Motor neuron (in vitro differentiated cells): ENCODE results near the gene WNT9B. TPM values are rescaled to one million over a fixed set of nuclear protein-coding genes. Genes with fewer than 3 reads are reported as not detected.

ENCODE experiments used
- ATAC-seq, 8 experiments: fragments of 200-7000 bp; cut with Tn5 transposase; replicated peaks in 6 of 8; 2 replicates each; pipeline ENCODE4 v1.8.0; 2021; ENCODE audit warnings: mild to moderate bottlenecking in 8 of 8, moderate library complexity in 8 of 8
- H3K27ac ChIP-seq, 2 donors: fragments of 250-450 bp; sonication (Bioruptor Pico); 2 replicates each; pipeline ENCODE4 v1.9.0; 2021; ENCODE audit warnings: antibody characterized with exemption in 2 of 2, mild to moderate bottlenecking in 2 of 2, moderate library complexity in 1 of 2
- H3K4me1 ChIP-seq, 2 donors: fragments of 250-450 bp; sonication (Bioruptor Pico); replicated peaks in 1 of 2; 2 replicates each; pipeline ENCODE4 v1.6.1; 2021; ENCODE audit warnings: antibody characterized with exemption in 2 of 2, mild to moderate bottlenecking in 2 of 2, moderate library complexity in 1 of 2
- H3K4me3 ChIP-seq, 5 donors: fragments of 250-450 bp; sonication (Bioruptor Pico); 2 replicates each; pipeline ENCODE4 v1.9.0; 2021; ENCODE audit warnings: antibody characterized with exemption in 5 of 5, mild to moderate bottlenecking in 5 of 5, moderate library complexity in 4 of 5
- WGBS, 10 experiments: fragments of 450-650 bp; shearing (Covaris generic); methylation state at CpG; one replicate each; pipeline ENCODE4 v1.0.0; 2022; 5-methylcytosine and 5-hydroxymethylcytosine counted together
- in situ Hi-C, 9 experiments: fragments of 400-800 bp; cut with MboI; loops; one replicate each; pipeline ENCODE4 v1.15.0; 2021; ENCODE audit warnings: low sequenced_read_pairs in 9 of 9, low pct_unique_long_range_greater_than_20kb in 2 of 9; ENCODE audit not compliant: unreplicated experiment in 9 of 9
- total RNA-seq, 8 experiments: library from RNA; unstranded; fragments of 300-600 nt; gene quantifications; 2 replicates each; pipeline versions ENCODE4 v1.2.3 to v1.2.4, GENCODE V29; 2022

Gene WNT9B
- total RNA-seq, 8 experiments from 2014 or later: 0.14 to 1.4 (median 0.29) TPM; not detected in 2

GRCh38 chr17:46868689-46869187 is 17.4 kb downstream of the WNT9B start:
- Histone ChIP-seq H3K27ac (no peak overlapping the region), H3K4me3 (no peak overlapping the region), H3K4me1 (no peaks in the 10 kb centered on the region)
- peak in 4 of 8 experiments; percentile 17 to 79 (median 48) for ATAC-seq
- in situ Hi-C loops: no loop called here
- WGBS, 10 experiments: 8 to 83% (median 65%) methylated on average over 1 to 4 of the region's 6 CpGs; no CpG with 5 or more reads in 2 of the 10 experiments

DNA sequence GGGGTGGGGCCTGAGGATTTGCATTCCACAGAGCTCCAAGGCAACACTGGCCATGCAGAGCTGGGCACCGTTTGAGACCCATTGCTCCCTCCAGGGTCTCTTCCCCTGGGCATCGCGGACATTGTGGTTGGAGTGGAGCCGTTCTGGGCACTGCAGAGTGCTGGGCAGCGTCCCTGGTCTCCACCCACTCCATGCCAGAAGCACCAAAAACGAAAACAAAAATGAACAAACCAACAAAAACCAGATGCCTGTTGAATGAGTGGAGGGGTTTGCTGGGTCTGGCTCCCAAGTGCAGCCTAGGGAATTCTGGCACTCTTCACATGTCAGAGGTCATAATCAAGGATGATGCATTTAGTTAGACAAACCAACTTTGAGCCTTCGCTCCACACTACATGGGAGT is 17.9 kb downstream of the WNT9B start:
- in situ Hi-C loops: no loop called here
- Histone ChIP-seq H3K27ac (no peak overlapping the region), H3K4me1 (no peaks in the 10 kb centered on the region), H3K4me3 (no peak overlapping the region)
- ATAC-seq: peak in 3 of 8 experiments; percentile 7 to 31 (median 28)
- WGBS, 10 experiments: 0 to 93% (median 54%) methylated on average over 2 to 7 of the region's 7 CpGs; no CpG with 5 or more reads in 4 of the 10 experiments

- Histone ChIP-seq H3K27ac (no peak overlapping the region), H3K4me3 (no peak overlapping the region), H3K4me1 (no peaks in the 10 kb centered on the region)
- in situ Hi-C loops: no loop called here
- WGBS, 10 experiments: 23 to 92% (median 80%) methylated on average over 1 to 4 of the region's 9 CpGs; no CpG with 5 or more reads in 5 of the 10 experiments
- ATAC-seq: no peak
Observed at GRCh38 chr17:46869975-46870803, 18.8 kb downstream of the WNT9B start.

DNA sequence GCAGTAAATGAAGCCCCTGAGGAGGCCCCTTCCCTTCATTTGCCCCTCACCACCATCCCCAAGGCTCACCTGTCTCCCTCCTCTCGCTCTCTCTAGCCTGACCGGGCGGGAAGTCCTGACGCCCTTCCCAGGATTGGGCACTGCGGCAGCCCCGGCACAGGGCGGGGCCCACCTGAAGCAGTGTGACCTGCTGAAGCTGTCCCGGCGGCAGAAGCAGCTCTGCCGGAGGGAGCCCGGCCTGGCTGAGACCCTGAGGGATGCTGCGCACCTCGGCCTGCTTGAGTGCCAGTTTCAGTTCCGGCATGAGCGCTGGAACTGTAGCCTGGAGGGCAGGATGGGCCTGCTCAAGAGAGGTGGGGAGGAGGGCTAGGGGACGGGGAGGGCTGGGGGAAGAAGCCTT is 21.0 kb downstream of the WNT9B start:
- Histone ChIP-seq H3K4me3 (no peak overlapping the region), H3K4me1 (no peaks in the 10 kb centered on the region), H3K27ac (no peak overlapping the region)
- 80% methylated on average over 1 of the region's 16 CpGs; no CpG with 5 or more reads in 9 of the 10 experiments for WGBS, 10 experiments
- in situ Hi-C loops: no loop called here
- no peak for ATAC-seq

- WGBS, 10 experiments: 20 to 100% (median 71%) methylated on average over 1 to 4 of the region's 7 CpGs; no CpG with 5 or more reads in 3 of the 10 experiments
- no peak overlapping the region for H3K27ac ChIP-seq
- ATAC-seq: peak in 1 of 8 experiments; percentile 35
- no peak overlapping the region for H3K4me3 ChIP-seq
- in situ Hi-C loops: no loop called here
- H3K4me1 ChIP-seq: no peaks in the 10 kb centered on the region
Observed at GRCh38 chr17:46873941-46874645, 22.7 kb downstream of the WNT9B start.

- ATAC-seq: no peak
- WGBS, 10 experiments: 78 to 91% (median 90%) methylated on average over 6 to 10 of the region's 16 CpGs; no CpG with 5 or more reads in 6 of the 10 experiments
Observed at GRCh38 chr17:46874906-46875305, 23.5 kb downstream of the WNT9B start.

GRCh38 chr17:46875849-46876352 is 24.5 kb downstream of the WNT9B start:
- no peak for ATAC-seq
- in situ Hi-C loops: no loop called here
- Histone ChIP-seq H3K27ac (no peak overlapping the region), H3K4me1 (no peaks in the 10 kb centered on the region), H3K4me3 (no peak overlapping the region)
- 63 to 90% (median 80%) methylated on average over 1 to 3 of the region's 13 CpGs; no CpG with 5 or more reads in 5 of the 10 experiments for WGBS, 10 experiments

More at GRCh38 chr17:46874906-46875305, 23.5 kb downstream of the WNT9B start:
- H3K4me3 ChIP-seq: no peak overlapping the region
- in situ Hi-C loops: no loop called here
- H3K27ac ChIP-seq: no peak overlapping the region
- H3K4me1 ChIP-seq: no peaks in the 10 kb centered on the region

GRCh38 chr17:46876353-46876887 is 25.0 kb downstream of the WNT9B start:
- 30 to 90% (median 73%) methylated on average over 2 to 3 of the region's 12 CpGs; no CpG with 5 or more reads in 5 of the 10 experiments for WGBS, 10 experiments
- peak in 2 of 8 experiments; percentile 44 to 77 for ATAC-seq
- no peak overlapping the region for H3K27ac ChIP-seq

DNA sequence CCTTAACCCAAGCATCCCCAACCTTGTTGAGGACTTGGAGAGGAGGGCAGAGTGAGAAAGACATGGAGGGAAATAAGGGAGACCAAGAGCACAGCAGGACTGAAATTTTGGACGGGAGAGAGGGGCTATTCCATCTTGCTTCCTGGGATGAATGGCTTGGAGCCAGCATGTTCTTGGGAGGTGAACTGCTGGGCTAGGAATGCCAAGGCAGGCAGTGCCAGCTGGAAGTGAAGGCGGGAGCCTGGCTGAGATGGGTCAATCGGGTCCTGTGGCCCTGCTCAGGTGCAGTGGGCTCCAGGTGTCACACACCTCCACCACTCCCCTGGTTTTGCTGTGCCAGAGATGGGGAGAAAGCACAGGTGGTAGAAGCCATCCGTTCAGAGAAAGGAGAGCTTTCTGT is 25.5 kb downstream of the WNT9B start:
- Histone ChIP-seq H3K27ac (no peak overlapping the region), H3K4me1 (no peaks in the 10 kb centered on the region), H3K4me3 (no peak overlapping the region)
- ATAC-seq: no peak
- WGBS, 10 experiments: 17 to 83% (median 66%) methylated on average over 1 to 2 of the region's 4 CpGs; no CpG with 5 or more reads in 6 of the 10 experiments
- in situ Hi-C loops: no loop called here

More at GRCh38 chr17:46876353-46876887, 25.0 kb downstream of the WNT9B start:
- in situ Hi-C loops: no loop called here
- H3K4me3 ChIP-seq: no peak overlapping the region
- H3K4me1 ChIP-seq: no peaks in the 10 kb centered on the region

DNA sequence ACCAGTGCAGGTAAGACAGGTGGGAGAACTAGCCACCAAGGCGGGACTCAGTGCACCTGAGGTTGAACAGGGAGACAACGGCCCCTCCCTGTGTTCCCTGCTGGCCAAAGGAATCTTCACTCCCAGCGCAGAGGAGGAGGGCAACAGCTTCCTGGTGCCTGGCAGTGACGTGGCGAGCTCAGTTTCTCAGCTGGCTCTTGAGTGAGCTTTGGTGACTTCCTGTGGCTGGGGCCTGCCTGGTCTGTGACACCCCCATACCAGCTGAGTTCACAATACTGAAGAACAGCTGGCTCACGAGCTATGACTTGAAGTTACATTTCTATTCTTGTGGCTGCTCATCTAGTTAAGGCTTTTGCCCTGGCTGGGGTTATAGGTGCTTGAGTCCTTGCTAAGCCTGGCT is 26.1 kb downstream of the WNT9B start:
- H3K4me1 ChIP-seq: no peaks in the 10 kb centered on the region
- no peak overlapping the region for H3K27ac ChIP-seq
- no peak overlapping the region for H3K4me3 ChIP-seq
- WGBS, 10 experiments: 0 to 59% (median 33%) methylated on average over 1 to 4 of the region's 6 CpGs; no CpG with 5 or more reads in 4 of the 10 experiments
- no peak for ATAC-seq
- in situ Hi-C loops: no loop called here

- 0 to 71% (median 20%) methylated on average over 1 to 3 of the region's 6 CpGs; no CpG with 5 or more reads in 7 of the 10 experiments for WGBS, 10 experiments
- no peak overlapping the region for H3K27ac ChIP-seq
Observed at GRCh38 chr17:46878055-46878454, 26.7 kb downstream of the WNT9B start.

DNA sequence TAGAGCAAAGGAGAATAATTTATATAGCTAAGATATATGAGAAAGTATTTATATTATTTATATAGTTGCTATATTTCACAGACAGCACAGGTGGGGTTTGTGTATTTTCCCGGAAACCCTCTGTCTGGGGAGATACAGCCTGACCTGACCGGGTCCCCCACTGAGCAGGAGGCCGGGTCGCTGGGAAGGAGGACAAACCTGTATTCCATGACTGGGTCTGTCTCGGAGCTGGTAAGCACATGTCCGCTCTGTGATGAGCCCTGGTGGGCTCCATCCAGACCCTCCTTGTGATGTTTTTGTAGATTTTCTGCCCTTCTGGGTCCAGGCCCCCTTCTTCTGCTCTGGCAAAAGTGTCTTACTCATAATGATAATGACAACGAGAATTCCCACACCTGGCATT is 27.7 kb downstream of the WNT9B start:
- no peak overlapping the region for H3K4me3 ChIP-seq
- in situ Hi-C loops: no loop called here
- H3K27ac ChIP-seq: no peak overlapping the region
- WGBS, 10 experiments: 0 to 90% (median 54%) methylated on average over 1 to 4 of the region's 7 CpGs; no CpG with 5 or more reads in 2 of the 10 experiments
- H3K4me1 ChIP-seq: no peaks in the 10 kb centered on the region
- ATAC-seq: no peak

More at GRCh38 chr17:46878055-46878454, 26.7 kb downstream of the WNT9B start:
- Histone ChIP-seq H3K4me1 (no peaks in the 10 kb centered on the region), H3K4me3 (no peak overlapping the region)
- in situ Hi-C loops: no loop called here
- ATAC-seq: no peak
